K562 (cell line): ENCODE results near the gene KIAA0040. TPM values are rescaled to one million over a fixed set of nuclear protein-coding genes. Genes with fewer than 3 reads are reported as not detected.
A peak's percentile ranks its signal among the peaks of the same experiment; 100 is the strongest.

Experiments
- ATAC-seq: fragments of 200-7000 bp; cut with Tn5 transposase; 3 replicates; pipeline ENCODE4 v1.9.1; 2020; ENCODE audit warnings: moderate library complexity
- BruUV-seq: library from RNA; stranded (reverse); fragments of 400-500 nt; replicated peaks from 2 replicates; lab custom pipeline; 2021; lab: Mats Ljungman, UMichigan
- CTCF ChIA-PET: fragments of 300-600 bp; formaldehyde crosslinking; extraction: SDS; loops from one replicate; lab custom pipeline; 2021; ENCODE audit warnings: low intra/inter-chr PET ratio; lab: Yijun Ruan, JAX
- POLR2A ChIA-PET: fragments of 300-600, 350-650 bp; sonication (Branson Sonifier 250); formaldehyde crosslinking; extraction: SDS; loops from one replicate; lab custom pipeline; 2021; ENCODE audit warnings: antibody characterized with exemption, inconsistent platforms; lab: Yijun Ruan, JAX
- DNase-seq, 4 experiments: peaks; one replicate each; pipeline versions ENCODE4 v3.0.0 to v3.0.0-alpha.2; 2011 to 2018; ENCODE audit warnings: low spot score in 3 of 4, mixed read lengths in 3 of 4; ENCODE audit errors: extremely low read depth in 1 of 4
- FAIRE-seq: peaks from 2 replicates; lab custom pipeline; 2011; peaks lifted over from hg19 to GRCh38; lab: Jason Lieb, UNC
- H2AFZ ChIP-seq: 2 replicates; pipeline ENCODE4 v1.6.0; 2011; ENCODE audit warnings: low read depth, low read length, control low read depth, inconsistent platforms
- H3K27ac ChIP-seq: fragments of 200-600 bp; 3 replicates; pipeline ENCODE4 v1.8.0; 2011; ENCODE audit warnings: low read depth, mild to moderate bottlenecking, control low read depth, inconsistent platforms, low read length, moderate library complexity, mixed read lengths; ENCODE audit errors: extremely low read depth
- H3K27me3 ChIP-seq, 2 experiments: fragments of 300-600 bp in 1 of 2; 2 replicates in 1 of 2; 3 replicates in 1 of 2; pipeline versions ENCODE4 v1.6.0 to v1.8.0; 2011; ENCODE audit warnings: inconsistent platforms in 2 of 2, low read length in 2 of 2, mild to moderate bottlenecking in 1 of 2, mixed read lengths in 1 of 2, moderate library complexity in 1 of 2; ENCODE audit not compliant: control insufficient read depth in 2 of 2, insufficient read depth in 2 of 2
- H3K36me3 ChIP-seq: fragments of 300-600 bp; 3 replicates; pipeline ENCODE4 v1.8.0; 2011; ENCODE audit warnings: mild to moderate bottlenecking, low read length, inconsistent platforms; ENCODE audit not compliant: control insufficient read depth, insufficient read depth
- H3K4me1 ChIP-seq, 2 experiments: fragments of 200-600 bp in 1 of 2; replicated peaks in 1 of 2; 2 replicates in 1 of 2; 3 replicates in 1 of 2; pipeline versions ENCODE4 v1.5.1 to v1.8.0; 2011; ENCODE audit warnings: inconsistent platforms in 2 of 2, low read length in 2 of 2, mild to moderate bottlenecking in 1 of 2, mixed read lengths in 1 of 2, moderate library complexity in 1 of 2; ENCODE audit not compliant: control insufficient read depth in 2 of 2, insufficient read depth in 2 of 2
- H3K4me2 ChIP-seq: 2 replicates; pipeline ENCODE4 v1.6.1; 2011; ENCODE audit warnings: low read length, control low read depth, inconsistent platforms, mixed read lengths; ENCODE audit not compliant: insufficient read depth
- H3K4me3 ChIP-seq: fragments of 200-600 bp; sonication (generic), shearing (Covaris generic); 2 replicates; pipeline ENCODE4 v1.5.1; 2016; ENCODE audit warnings: control low read depth, inconsistent platforms
- H3K79me2 ChIP-seq: fragments of 200-600 bp; 3 replicates; pipeline ENCODE4 v1.8.0; 2011; ENCODE audit warnings: low read length, inconsistent platforms; ENCODE audit not compliant: control insufficient read depth, insufficient read depth
- H3K9ac ChIP-seq, 2 experiments: 2 replicates each; pipeline versions ENCODE4 v1.6.0 to v1.6.1; 2011; ENCODE audit warnings: low read depth in 2 of 2, low read length in 2 of 2, control low read depth in 1 of 2, inconsistent platforms in 1 of 2, mild to moderate bottlenecking in 1 of 2, mixed read lengths in 1 of 2; ENCODE audit not compliant: insufficient read depth in 1 of 2
- H3K9me1 ChIP-seq: one replicate; pipeline ENCODE4 v1.6.0; 2011; ENCODE audit warnings: inconsistent platforms, mild to moderate bottlenecking, low read length, moderate library complexity; ENCODE audit not compliant: control insufficient read depth, insufficient read depth
- H3K9me3 ChIP-seq: replicated peaks from 2 replicates; pipeline ENCODE4 v1.5.1; 2011; ENCODE audit warnings: low read depth, low read length, inconsistent platforms; ENCODE audit not compliant: control insufficient read depth, insufficient read depth
- H4K20me1 ChIP-seq: replicated peaks from 2 replicates; pipeline ENCODE4 v1.6.1; 2011; ENCODE audit warnings: low read length, inconsistent platforms, mixed read lengths; ENCODE audit not compliant: control insufficient read depth, insufficient read depth
- ARID3A ChIP-seq: IDR thresholded peaks from 2 replicates; pipeline ENCODE4 v1.6.1; 2012; ENCODE audit warnings: low read depth, low read length, improper control_type of control experiment, borderline replicate concordance
- ATF3 ChIP-seq, 2 experiments: fragments of 450-650 bp in 1 of 2; sonication (generic) in 1 of 2; formaldehyde crosslinking in 1 of 2; IDR thresholded peaks in 1 of 2; conservative IDR thresholded peaks in 1 of 2; 2 replicates each; pipeline versions ENCODE4 v1.6.1 to v1.8.1; 2016 to 2023; ENCODE audit warnings: mild to moderate bottlenecking in 2 of 2, moderate library complexity in 2 of 2, inconsistent platforms in 1 of 2, missing genetic modification reagents in 1 of 2
- FOXJ3 ChIP-seq: sonication (generic); formaldehyde crosslinking; IDR thresholded peaks from 2 replicates; pipeline ENCODE4 v1.4.0; 2020; ENCODE audit warnings: mild to moderate bottlenecking, missing genetic modification reagents
- LARP7 ChIP-seq: fragments of 450-650 bp; IDR thresholded peaks from 2 replicates; pipeline ENCODE4 v1.6.1; 2016
- NUFIP1 ChIP-seq: fragments of 450-650 bp; IDR thresholded peaks from 2 replicates; pipeline ENCODE4 v1.6.1; 2018; ENCODE audit not compliant: partially characterized antibody
- PHTF2 ChIP-seq: fragments of 250-450 bp; sonication (Bioruptor Pico); IDR thresholded peaks from 2 replicates; pipeline ENCODE4 v1.5.0; 2021; ENCODE audit warnings: mild to moderate bottlenecking
- RBBP5 ChIP-seq: fragments of 200-600 bp; sonication (generic); IDR thresholded peaks from 2 replicates; pipeline ENCODE4 v1.6.1; 2012; ENCODE audit warnings: borderline replicate concordance, mild to moderate bottlenecking, low read length, control low read depth, inconsistent platforms; ENCODE audit not compliant: insufficient read depth, poor library complexity, severe bottlenecking
- ZBED1 ChIP-seq: IDR thresholded peaks from 2 replicates; pipeline ENCODE4 v1.6.1; 2014
- ZNF398 ChIP-seq: fragments of 250-450 bp; sonication (Bioruptor Pico); IDR thresholded peaks from 2 replicates; pipeline ENCODE4 v1.8.0; 2021; ENCODE audit warnings: moderate library complexity, mild to moderate bottlenecking, inconsistent platforms
- WGBS: fragments of 100-300 bp; shearing (Covaris generic); methylation state at CpG from one replicate; pipeline ENCODE4 v1.1.6; 2016; ENCODE audit warnings: low coverage, mixed read lengths; ENCODE audit not compliant: insufficient coverage; ENCODE audit errors: missing lambda C conversion rate; 5-methylcytosine and 5-hydroxymethylcytosine counted together
- in situ Hi-C: fragments of 300-500 bp; cut with MboI; formaldehyde crosslinking; loops from 4 replicates; pipeline ENCODE4 v1.15.0; 2018; ENCODE audit warnings: inconsistent platforms, mixed read lengths
- intact Hi-C: fragments of 100-400 bp; cut with micrococcal nuclease; formaldehyde crosslinking; loops from 2 replicates; pipeline ENCODE4 v1.14.2; 2022
- polyA plus RNA-seq, 8 experiments: library from polyadenylated mRNA; depleted of rRNA in 4 of 8; stranded (reverse) in 5 of 8; unstranded in 3 of 8; fragments of >200 nt; fragmentation: Nextera tagmentation in 2 of 8; fragmentation: Illumina TruSeq in 1 of 8; extraction: Ambion mirVana in 2 of 8; extraction: Trizol in 1 of 8; gene quantifications; 2 replicates each; pipeline versions ENCODE4 v1.2.1 to v1.2.3, GENCODE V29; 2011 to 2014; ENCODE audit warnings: inconsistent platforms in 1 of 8, missing spikeins in 1 of 8
- total RNA-seq, 7 experiments: library from RNA; depleted of rRNA in 6 of 7; stranded (reverse); fragments of >200 nt in 6 of 7; fragmentation: Illumina TruSeq in 2 of 7; extraction: Trizol in 2 of 7; gene quantifications; 2 replicates each; pipeline versions ENCODE4 v1.2.1 to v1.2.3, GENCODE V29; 2011 to 2021; ENCODE audit warnings: low replicate concordance in 1 of 7

The KIAA0040 gene
- total and polyA plus RNA-seq, 9 of the 15 experiments (the other 6 are each of a cell fraction or from before 2014, with no cell fraction given), result 3.4 to 13.6 (median 7.1) TPM

GRCh38 chr1:175220853-175221556 is 28.4 kb upstream of the KIAA0040 start:
- H3K4me1 ChIP-seq, result peaks cover 0 to 3% of the 10 kb centered on the region in 2 experiments; a peak in 3 of 5 replicates
- in situ Hi-C loops, result no loop called here

More at GRCh38 chr1:175220853-175221556, 28.4 kb upstream of the KIAA0040 start:
- DNase-seq (no peak), ATAC-seq (0 out of 3 replicates have a peak, but pooled peaks have one; percentile 30), FAIRE-seq (peak; percentile 44)
- ChIA-PET POLR2A (interaction anchor here (0.8 to 1.8 kb wide), 3 partner anchors 39 to 553 kb away, joined by 3 to 5 read pairs (median 4); no protein-coding TSS in a partner anchor), CTCF (interaction anchor here (0.7 to 3.5 kb wide), 3 partner anchors 66 to 74 kb away, joined by 3 to 28 read pairs (median 11); no protein-coding TSS in a partner anchor)
- Histone ChIP-seq H4K20me1 (no peaks in the 10 kb centered on the region), H3K9me3 (no peaks in the 10 kb centered on the region), H3K4me2 (no peak overlapping the region), H3K9me1 (no peaks in the 10 kb centered on the region), H3K36me3 (no peaks in the 10 kb centered on the region), H3K4me3 (no peak overlapping the region), H2AFZ (peak overlapping the region; percentile 10; the same call in 1 of the 2 replicates), H3K9ac (no peak overlapping the region), H3K27me3 (peaks cover 3 to 12% of the 10 kb centered on the region in 2 experiments; a peak in 1 of 5 replicates), H3K79me2 (no peaks in the 10 kb centered on the region), H3K27ac (no peak overlapping the region)
- intact Hi-C loops, result loop anchor here (1.0 kb wide), 1 partner anchor 66 kb away; no protein-coding TSS in a partner anchor
- no peak for TF ChIP-seq FOXJ3 (CRISPR knock-in tag)
- TF ChIP-seq LARP7, result no peak
- TF ChIP-seq ARID3A, result no peak
- TF ChIP-seq ZNF398 (CRISPR knock-in tag), result no peak
- TF ChIP-seq ZBED1, result no peak
- TF ChIP-seq PHTF2 (CRISPR knock-in tag), result no peak
- no peak for TF ChIP-seq NUFIP1
- no peak for TF ChIP-seq RBBP5
- no peak for TF ChIP-seq ATF3 (IDR thresholded peaks at IDR 0.05)
- TF ChIP-seq ATF3 (CRISPR knock-in tag; conservative IDR thresholded peaks at IDR 0.05), result no peak
- no TSS peak for BruUV-seq
- 17% methylated on average over 11 of the region's 11 CpGs for WGBS
